ENCODE data around the gene MAPKAP1.
A peak's percentile ranks its signal among the peaks of the same experiment; 100 is the strongest.

MAPKAP1 gene

DNA sequence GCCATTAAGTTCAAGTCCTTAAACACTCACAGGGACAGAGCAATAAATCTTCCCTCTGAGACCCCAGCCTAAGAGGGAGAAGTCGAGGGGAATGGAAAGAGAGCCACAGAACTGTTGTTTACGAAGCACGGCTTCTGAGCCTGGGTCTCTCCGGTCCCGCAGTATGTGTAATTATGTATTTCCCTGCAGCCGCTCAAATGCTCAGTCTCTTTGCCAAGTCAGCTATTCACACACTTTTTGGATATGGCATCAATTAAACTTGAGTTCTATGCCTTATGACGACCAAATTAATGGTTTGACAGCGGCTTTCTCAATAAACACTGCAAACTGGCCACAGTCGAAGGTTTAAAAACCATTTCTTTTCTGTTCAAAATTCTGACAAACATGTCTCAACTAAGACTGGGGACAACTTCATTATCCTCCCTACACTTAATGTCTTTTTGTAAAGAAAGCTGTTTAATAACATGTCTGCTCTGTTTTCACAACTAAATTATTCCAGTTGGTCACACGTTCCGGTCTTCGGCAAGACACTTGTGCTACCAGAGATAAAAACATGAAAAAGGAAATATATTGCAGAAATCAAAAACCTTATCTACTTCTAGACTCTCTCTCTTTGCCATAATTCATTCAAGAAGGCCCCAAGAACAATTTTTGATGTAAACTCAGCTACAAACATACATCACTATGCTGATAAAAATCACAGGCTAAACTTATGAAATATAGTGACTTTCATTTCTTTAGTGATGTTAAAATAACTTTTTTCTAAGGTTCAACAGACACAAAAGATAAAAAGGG is 242.2 kb downstream of the MAPKAP1 start:
- no peak overlapping the region for H3K4me3 ChIP-seq (replicated peaks in 1 of 2; ENCODE audit: low read depth in 2 of 2, low read length in 2 of 2)
- TF ChIP-seq, protein P1, sequence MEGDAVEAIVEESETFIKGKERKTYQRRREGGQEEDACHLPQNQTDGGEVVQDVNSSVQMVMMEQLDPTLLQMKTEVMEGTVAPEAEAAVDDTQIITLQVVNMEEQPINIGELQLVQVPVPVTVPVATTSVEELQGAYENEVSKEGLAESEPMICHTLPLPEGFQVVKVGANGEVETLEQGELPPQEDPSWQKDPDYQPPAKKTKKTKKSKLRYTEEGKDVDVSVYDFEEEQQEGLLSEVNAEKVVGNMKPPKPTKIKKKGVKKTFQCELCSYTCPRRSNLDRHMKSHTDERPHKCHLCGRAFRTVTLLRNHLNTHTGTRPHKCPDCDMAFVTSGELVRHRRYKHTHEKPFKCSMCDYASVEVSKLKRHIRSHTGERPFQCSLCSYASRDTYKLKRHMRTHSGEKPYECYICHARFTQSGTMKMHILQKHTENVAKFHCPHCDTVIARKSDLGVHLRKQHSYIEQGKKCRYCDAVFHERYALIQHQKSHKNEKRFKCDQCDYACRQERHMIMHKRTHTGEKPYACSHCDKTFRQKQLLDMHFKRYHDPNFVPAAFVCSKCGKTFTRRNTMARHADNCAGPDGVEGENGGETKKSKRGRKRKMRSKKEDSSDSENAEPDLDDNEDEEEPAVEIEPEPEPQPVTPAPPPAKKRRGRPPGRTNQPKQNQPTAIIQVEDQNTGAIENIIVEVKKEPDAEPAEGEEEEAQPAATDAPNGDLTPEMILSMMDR (IDR thresholded peaks at IDR 0.05; ENCODE audit: low read depth, low read length): no peak
- DNase-seq (ENCODE audit: low read depth in 2 of 2): no peak

DNA sequence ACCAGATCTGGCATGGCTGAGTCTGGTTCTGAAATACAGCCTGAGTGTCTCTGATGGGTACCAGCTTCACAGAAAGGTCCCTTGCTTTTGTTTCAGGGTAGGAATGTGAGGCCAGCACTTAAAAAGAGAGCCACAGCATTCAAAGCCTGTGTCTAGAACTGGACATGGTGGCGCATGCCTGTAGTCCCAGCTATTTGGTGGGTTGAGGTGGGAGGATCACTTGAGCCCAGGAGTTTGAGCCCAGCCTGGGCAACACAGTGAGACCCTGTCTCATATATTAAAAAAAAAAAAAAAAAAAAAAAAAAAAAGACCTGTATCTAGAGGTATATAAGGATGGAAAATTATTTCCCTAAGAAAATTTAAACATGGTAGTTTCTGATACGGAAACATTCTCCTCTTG is 243.1 kb downstream of the MAPKAP1 start:
- H3K4me3 ChIP-seq (replicated peaks in 1 of 2; ENCODE audit: low read depth in 2 of 2, low read length in 2 of 2): no peak overlapping the region
- TF ChIP-seq, protein P1 (IDR thresholded peaks at IDR 0.05; ENCODE audit: low read depth, low read length): no peak
- DNase-seq (ENCODE audit: low read depth in 2 of 2): no peak

DNA sequence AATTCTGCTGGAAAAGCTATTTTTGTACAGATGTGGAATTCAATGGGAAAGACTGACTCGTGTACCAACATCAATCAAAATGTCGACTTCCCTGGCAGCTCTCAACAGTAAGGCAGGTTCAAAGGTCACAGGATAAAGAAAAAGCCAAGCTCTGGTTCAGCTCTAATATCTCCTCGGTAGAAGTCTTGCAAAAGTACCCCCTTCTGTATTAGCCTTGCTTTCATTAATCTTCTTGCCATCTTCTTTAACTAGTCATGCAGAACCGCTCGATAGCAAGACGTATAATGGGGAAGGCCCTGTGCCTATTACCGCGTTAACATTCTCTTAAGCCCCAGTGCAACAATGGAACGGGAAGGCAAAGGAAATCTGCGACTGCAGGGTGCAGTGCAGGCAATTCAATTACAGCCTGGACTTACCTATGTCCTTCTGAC is 244.1 kb downstream of the MAPKAP1 start:
- TF ChIP-seq, protein P1 (IDR thresholded peaks at IDR 0.05; ENCODE audit: low read depth, low read length): no peak

DNA sequence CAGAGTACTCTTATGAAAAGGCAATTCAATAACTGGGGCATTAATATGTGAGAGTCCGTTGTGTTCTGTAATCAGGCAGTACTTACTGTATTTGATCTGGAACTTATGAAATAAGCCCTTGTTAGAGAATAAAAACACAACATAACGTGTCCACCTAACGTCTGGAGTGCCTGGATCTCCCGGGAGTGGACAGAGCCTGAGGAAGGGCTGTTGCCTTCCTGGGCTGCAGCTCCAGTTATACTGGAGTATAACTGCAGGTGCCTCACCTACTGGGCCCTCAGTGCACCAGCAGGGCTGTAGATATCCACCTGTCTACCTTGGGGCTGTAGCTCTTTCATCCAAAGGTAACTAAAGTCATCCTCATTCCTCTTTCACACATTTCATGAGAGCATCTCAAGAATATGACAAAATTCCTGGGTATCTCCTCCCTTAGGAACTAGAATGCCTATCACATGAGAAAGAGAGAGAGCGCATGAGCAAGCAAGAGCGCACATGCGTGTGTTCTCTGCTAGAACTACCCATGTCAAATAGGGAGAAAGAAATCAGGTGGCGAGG is 245.3 kb downstream of the MAPKAP1 start:
- H3K4me3 ChIP-seq (replicated peaks in 1 of 2; ENCODE audit: low read depth in 2 of 2, low read length in 2 of 2): no peak overlapping the region
- no peak for DNase-seq (ENCODE audit: low read depth in 2 of 2)
- TF ChIP-seq, protein P1 (IDR thresholded peaks at IDR 0.05; ENCODE audit: low read depth, low read length): no peak

More for the DNA sequence above, 244.1 kb downstream of the MAPKAP1 start:
- H3K4me3 ChIP-seq (replicated peaks in 1 of 2; ENCODE audit: low read depth in 2 of 2, low read length in 2 of 2): no peak overlapping the region
- DNase-seq (ENCODE audit: low read depth in 2 of 2): peak; percentile 15 to 48

DNA sequence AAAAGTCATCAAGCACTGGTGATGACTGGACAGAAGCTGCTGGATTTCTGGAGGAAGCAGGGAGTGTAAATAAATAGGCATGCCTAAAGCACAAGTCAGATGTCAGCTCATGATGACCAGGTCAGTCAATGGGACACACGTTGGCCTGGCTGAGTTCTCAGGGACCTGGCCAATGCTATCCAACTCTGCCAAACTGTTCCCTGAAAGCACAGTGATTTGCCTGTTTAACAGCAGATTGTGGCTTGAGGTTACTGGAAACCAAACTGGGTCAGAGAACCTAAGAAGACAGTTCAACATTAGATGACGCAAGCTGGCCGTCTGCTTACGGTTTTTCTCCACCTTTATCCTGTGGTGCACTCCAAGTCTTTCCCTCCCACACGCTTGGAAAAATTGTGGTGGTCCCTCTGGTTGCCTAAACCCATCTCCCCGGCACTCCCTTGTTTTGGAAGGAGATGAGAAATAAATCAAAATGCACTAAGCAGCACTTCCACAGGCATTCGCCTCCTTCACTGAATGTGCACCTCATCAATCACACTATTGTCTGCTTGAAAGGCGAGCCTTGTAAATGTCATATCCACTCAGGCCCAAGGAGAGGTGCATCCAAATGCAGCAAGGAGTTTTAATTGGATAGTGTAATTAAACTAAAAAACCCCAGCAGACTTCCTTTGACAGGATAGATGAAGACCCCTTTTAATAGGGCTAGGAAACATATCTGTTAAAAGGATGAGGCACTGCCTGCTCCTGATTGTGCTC is 245.9 kb downstream of the MAPKAP1 start:
- TF ChIP-seq, protein P1 (IDR thresholded peaks at IDR 0.05; ENCODE audit: low read depth, low read length): no peak
- no peak overlapping the region for H3K4me3 ChIP-seq (replicated peaks in 1 of 2; ENCODE audit: low read depth in 2 of 2, low read length in 2 of 2)
- DNase-seq (ENCODE audit: low read depth in 2 of 2): peak; percentile 34 to 77

DNA sequence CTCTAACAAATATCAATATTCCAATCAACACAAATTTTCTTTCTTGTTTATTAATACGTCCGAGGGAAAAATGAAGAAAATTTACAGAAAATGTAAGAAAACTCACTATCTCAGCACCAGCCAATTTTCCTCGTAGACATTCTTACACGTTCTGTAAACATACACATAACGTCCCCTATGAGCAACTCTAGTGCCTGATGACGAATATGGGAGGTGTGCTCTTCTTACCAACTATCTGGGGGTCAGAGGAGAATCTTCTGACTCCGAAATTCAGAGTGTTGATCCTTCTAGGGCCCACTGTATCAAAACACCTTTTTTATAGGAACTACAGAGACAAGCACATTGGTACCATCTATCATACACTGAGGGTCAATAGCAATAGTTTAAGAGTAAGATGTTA is 246.7 kb downstream of the MAPKAP1 start:
- TF ChIP-seq, protein P1 (IDR thresholded peaks at IDR 0.05; ENCODE audit: low read depth, low read length): no peak
- no peak for DNase-seq (ENCODE audit: low read depth in 2 of 2)
- H3K4me3 ChIP-seq (replicated peaks in 1 of 2; ENCODE audit: low read depth in 2 of 2, low read length in 2 of 2): no peak overlapping the region
